Right kidney (tissue), 1 donor: ENCODE measurements around the gene FAM107B.
A peak's percentile ranks its signal among the peaks of the same experiment; 100 is the strongest.

ENCODE experiments used
- DNase-seq: peaks from one replicate; pipeline ENCODE4 v3.0.0-alpha.2; 2016

Gene FAM107B

GRCh38 chr10:14498326-14498725 is 276.4 kb downstream of the FAM107B start:
- no peak for DNase-seq

DNA sequence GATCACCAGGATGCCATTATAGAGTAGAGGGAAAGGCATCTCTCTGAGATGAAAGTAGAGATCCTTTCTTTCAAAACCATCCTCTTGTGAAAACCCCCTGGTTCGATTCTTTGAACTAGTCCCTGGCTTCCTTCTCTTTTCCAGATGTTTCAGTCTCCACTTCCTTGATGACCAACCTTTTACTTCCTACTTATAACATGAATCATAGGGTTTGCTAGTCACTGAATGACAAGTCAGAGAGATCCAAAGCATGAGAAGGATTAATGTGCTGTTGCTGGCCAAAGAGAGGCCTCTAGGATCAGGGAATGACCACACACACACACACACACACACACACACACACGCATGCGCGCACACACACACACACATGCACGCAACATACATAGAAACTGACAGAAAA is 282.9 kb downstream of the FAM107B start:
- no peak for DNase-seq

DNA sequence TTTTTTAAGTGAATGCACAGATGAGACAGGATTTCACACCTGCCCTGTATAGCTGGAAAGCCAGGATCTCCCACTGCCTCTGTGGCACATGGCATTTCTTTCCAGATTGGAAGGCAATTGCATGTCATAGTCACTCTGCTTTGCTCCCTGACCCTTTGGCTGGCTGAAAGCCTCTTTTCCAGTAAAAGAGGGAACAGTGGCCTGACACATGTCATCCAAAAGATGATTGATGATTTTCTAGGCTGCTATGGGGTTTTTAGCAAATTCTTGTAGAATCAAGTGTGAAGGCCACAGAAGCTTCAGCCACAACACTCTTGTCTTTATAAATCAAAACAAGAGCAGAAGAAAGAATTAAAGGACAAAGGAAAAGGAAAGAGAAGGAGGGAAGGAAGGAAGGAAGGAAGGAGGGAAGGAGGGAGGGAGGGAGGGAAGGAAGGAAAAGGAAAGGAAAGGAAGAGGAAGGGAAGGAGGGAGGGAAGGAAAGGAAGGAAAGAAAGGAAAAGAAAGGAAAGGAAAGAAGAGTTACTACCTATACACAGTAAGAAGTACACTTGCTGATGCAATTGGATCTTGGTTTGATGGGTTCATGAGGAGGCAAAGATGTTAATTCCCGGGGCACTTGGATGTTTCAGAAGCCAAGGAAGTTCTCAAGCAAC is 285.0 kb downstream of the FAM107B start:
- DNase-seq = no peak

DNA sequence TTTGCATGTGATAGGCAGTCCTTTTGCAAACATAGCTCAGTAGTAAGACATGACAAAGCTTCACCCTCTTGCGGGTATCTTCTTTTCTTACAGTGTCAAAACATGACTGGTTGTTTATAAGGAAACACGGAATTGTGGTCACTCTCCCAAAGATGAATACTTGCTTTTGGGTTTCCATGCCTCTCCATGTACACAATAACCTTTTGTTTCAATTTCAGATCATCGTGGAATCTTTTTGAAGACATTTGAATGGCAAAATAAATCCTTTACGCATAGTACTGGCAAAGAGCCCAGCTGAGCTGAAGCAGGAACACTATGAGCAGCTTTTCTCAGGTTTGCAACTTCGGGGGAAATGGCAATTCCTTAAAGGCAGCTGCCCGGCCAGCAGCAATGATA is 287.2 kb downstream of the FAM107B start:
- DNase-seq = no peak

DNA sequence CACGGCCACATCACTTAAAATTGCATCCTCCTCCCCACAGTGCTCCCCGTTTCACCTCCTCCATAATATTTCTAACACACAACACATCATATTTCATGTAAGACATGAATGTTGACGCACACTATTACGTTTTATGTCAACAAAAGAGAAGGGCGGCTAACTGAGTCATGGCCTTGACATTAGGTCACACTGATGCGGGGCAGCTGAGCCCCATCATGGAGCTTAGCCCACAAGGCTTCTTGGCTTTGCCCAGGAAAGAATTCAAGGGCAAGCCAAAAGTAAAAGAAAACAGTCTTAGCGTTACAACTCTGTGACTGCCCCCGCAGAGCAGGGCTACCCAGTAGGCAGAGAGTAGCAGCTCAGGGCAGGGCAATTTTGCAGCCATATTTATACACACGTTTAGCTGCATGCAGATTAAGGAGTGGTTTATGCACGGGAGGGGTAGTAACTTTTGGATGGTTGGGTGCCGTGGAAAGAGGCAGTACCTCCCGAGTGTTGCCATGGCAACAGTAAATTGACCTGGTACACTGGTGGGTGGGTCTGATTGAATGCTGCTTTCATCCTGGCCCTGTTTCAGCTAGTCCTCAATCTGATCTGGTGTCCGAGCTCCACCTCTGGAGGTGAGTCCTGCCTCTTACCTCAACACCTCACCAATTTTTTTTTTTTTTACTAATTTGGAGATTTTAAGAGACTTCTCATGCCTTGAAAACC is 287.8 kb downstream of the FAM107B start:
- no peak for DNase-seq

- no peak for DNase-seq
These were observed 288.7 kb downstream of the FAM107B start for GRCh38 chr10:14485986-14486385.

DNA sequence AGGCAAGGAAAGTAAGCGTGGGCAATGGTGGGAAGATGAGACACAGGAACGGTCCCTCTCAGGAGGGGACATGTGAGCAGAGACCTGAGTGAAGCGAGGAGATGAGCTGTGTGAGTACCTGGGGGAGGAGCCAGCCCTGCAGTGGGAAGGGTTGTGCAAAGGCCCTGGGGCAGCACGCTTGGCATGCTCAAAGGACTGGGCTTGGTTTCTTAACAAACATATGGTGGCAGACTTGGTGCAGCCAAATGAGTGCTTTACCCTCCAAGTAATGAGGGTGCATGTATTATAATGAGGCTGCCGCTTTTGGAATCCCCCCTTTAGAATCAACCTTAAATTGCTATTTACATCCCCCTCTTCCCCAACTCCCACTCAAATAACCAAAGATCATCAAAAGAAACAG is 291.3 kb downstream of the FAM107B start:
- DNase-seq = no peak

- DNase-seq = no peak
These were observed 292.9 kb downstream of the FAM107B start for GRCh38 chr10:14481752-14482151.

GRCh38 chr10:14481014-14481413 is 293.7 kb downstream of the FAM107B start:
- no peak for DNase-seq

GRCh38 chr10:14478604-14479003 is 296.1 kb downstream of the FAM107B start:
- peak; percentile 44 for DNase-seq

- no peak for DNase-seq
These were observed 296.5 kb downstream of the FAM107B start for GRCh38 chr10:14478201-14478600.

- no peak for DNase-seq
These were observed 297.3 kb downstream of the FAM107B start for GRCh38 chr10:14477408-14477710.

GRCh38 chr10:14476641-14477407 is 297.9 kb downstream of the FAM107B start:
- DNase-seq = no peak

DNA sequence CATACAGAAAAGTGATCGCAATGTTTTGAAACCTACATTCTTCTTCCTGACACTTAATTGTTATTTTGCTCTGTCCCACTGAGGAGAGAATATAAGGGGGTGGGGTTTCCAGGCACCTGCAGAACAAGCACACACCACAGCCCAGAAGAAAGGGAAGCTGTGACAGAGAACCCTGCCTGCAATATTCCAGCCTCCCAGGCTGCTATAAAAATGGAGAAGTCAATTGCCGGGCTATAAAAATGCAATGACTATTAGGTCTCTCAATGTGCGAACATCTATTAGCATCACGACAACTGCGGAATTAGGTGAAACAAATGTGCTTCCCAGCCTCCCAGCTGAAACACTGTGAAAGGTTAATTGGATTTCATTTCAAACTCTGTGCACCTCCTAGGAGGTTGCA is 298.7 kb downstream of the FAM107B start:
- no peak for DNase-seq

DNA sequence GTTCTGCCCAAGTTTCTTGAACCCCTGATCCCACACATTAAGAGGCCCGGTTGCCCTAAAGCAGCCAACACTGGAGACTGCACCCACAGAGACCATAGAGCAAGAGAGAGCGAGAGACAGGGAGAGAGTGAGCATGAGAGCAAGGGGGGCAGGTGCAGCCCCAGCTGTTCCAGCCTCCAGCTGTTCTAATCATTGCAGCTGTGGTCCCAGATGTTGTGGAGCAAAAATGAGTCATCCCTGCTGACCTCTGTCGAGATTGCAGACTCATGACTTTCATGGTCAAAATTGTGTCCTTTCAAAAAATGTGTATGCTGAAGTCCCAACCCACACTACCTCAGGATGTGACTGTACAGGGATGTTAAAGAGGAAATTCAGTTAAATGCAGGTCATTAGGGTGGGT is 300.0 kb downstream of the FAM107B start:
- DNase-seq = no peak

GRCh38 chr10:14470920-14471319 is 303.8 kb downstream of the FAM107B start:
- DNase-seq = no peak

- no peak for DNase-seq
These were observed 306.0 kb downstream of the FAM107B start for GRCh38 chr10:14468726-14469125.
